HEK293 (cell line): ENCODE results near the gene PTGDR.

Experiments
- BCL11B ChIP-seq: fragments of 450-650 bp; formaldehyde crosslinking; IDR thresholded peaks from 2 replicates; pipeline ENCODE4 v1.5.1; 2016; ENCODE audit warnings: low read depth, missing biosample characterization, missing genetic modification characterization
- IKZF3 ChIP-seq: fragments of 450-650 bp; IDR thresholded peaks from 2 replicates; pipeline ENCODE4 v1.5.0; 2018; ENCODE audit warnings: missing biosample characterization, mild to moderate bottlenecking, missing genetic modification characterization, moderate library complexity
- KLF9 ChIP-seq: fragments of 450-650 bp; formaldehyde crosslinking; IDR thresholded peaks from 2 replicates; pipeline ENCODE4 v1.5.1; 2016; ENCODE audit warnings: missing biosample characterization, missing genetic modification characterization, low read depth
- OVOL3 ChIP-seq: fragments of 450-650 bp; formaldehyde crosslinking; IDR thresholded peaks from 2 replicates; pipeline ENCODE4 v1.5.1; 2016; ENCODE audit warnings: missing biosample characterization, missing genetic modification characterization
- RBAK ChIP-seq: fragments of 450-650 bp; formaldehyde crosslinking; IDR thresholded peaks from 2 replicates; pipeline ENCODE4 v1.5.1; 2016; ENCODE audit warnings: missing biosample characterization, missing genetic modification characterization
- SP2 ChIP-seq: fragments of 450-650 bp; formaldehyde crosslinking; IDR thresholded peaks from 2 replicates; pipeline ENCODE4 v1.5.1; 2016; ENCODE audit warnings: missing biosample characterization, missing genetic modification characterization
- SP3 ChIP-seq: fragments of 450-650 bp; formaldehyde crosslinking; IDR thresholded peaks from 2 replicates; pipeline ENCODE4 v1.5.1; 2016; ENCODE audit warnings: missing biosample characterization, missing genetic modification characterization
- ZIC2 ChIP-seq: fragments of 450-650 bp; formaldehyde crosslinking; IDR thresholded peaks from 2 replicates; pipeline ENCODE4 v1.5.1; 2016; ENCODE audit warnings: missing biosample characterization, missing genetic modification characterization
- ZNF10 ChIP-seq: fragments of 450-650 bp; formaldehyde crosslinking; IDR thresholded peaks from 2 replicates; pipeline ENCODE4 v1.5.1; 2017; ENCODE audit warnings: missing biosample characterization, missing genetic modification characterization
- ZNF112 ChIP-seq: fragments of 450-650 bp; formaldehyde crosslinking; IDR thresholded peaks from 2 replicates; pipeline ENCODE4 v1.5.0; 2017; ENCODE audit warnings: missing biosample characterization, missing genetic modification characterization
- ZNF132 ChIP-seq: fragments of 450-650 bp; formaldehyde crosslinking; IDR thresholded peaks from 2 replicates; pipeline ENCODE4 v1.5.1; 2017; ENCODE audit warnings: missing biosample characterization, missing genetic modification characterization, borderline replicate concordance
- ZNF146 ChIP-seq: fragments of 450-650 bp; formaldehyde crosslinking; IDR thresholded peaks from 2 replicates; pipeline ENCODE4 v1.5.1; 2016; ENCODE audit warnings: missing biosample characterization, missing genetic modification characterization
- ZNF175 ChIP-seq: fragments of 450-650 bp; formaldehyde crosslinking; IDR thresholded peaks from 2 replicates; pipeline ENCODE4 v1.5.1; 2016; ENCODE audit warnings: missing biosample characterization, missing genetic modification characterization
- ZNF274 ChIP-seq, 2 experiments: fragments of 200-500 bp in 1 of 2; fragments of 450-650 bp in 1 of 2; sonication (Bioruptor generic) in 1 of 2; formaldehyde crosslinking in 1 of 2; IDR thresholded peaks; 2 replicates each; pipeline versions ENCODE4 v1.5.1 to v1.6.1; 2014 to 2016; ENCODE audit warnings: borderline replicate concordance in 1 of 2, inconsistent platforms in 1 of 2, low read length in 1 of 2, missing biosample characterization in 1 of 2, missing genetic modification characterization in 1 of 2
- ZNF302 ChIP-seq: fragments of 450-650 bp; formaldehyde crosslinking; IDR thresholded peaks from 2 replicates; pipeline ENCODE4 v1.5.1; 2016; ENCODE audit warnings: missing biosample characterization, missing genetic modification characterization, low read depth
- ZNF341 ChIP-seq: fragments of 450-650 bp; formaldehyde crosslinking; IDR thresholded peaks from 2 replicates; pipeline ENCODE4; 2016; ENCODE audit warnings: low read depth, missing biosample characterization, missing genetic modification characterization
- ZNF394 ChIP-seq: fragments of 450-650 bp; formaldehyde crosslinking; IDR thresholded peaks from 2 replicates; pipeline ENCODE4 v1.5.1; 2016; ENCODE audit warnings: missing biosample characterization, missing genetic modification characterization, mild to moderate bottlenecking, moderate library complexity, borderline replicate concordance
- ZNF433 ChIP-seq: fragments of 450-650 bp; formaldehyde crosslinking; IDR thresholded peaks from 2 replicates; pipeline ENCODE4 v1.5.1; 2016; ENCODE audit warnings: missing biosample characterization, missing genetic modification characterization, low read depth
- ZNF48 ChIP-seq: fragments of 450-650 bp; formaldehyde crosslinking; IDR thresholded peaks from 2 replicates; pipeline ENCODE4 v1.5.1; 2016; ENCODE audit warnings: missing biosample characterization, missing genetic modification characterization
- ZNF561 ChIP-seq: fragments of 450-650 bp; IDR thresholded peaks from 2 replicates; pipeline ENCODE4 v1.5.1; 2018; ENCODE audit warnings: missing biosample characterization, missing genetic modification characterization, borderline replicate concordance
- ZNF623 ChIP-seq: fragments of 450-650 bp; formaldehyde crosslinking; IDR thresholded peaks from 2 replicates; pipeline ENCODE4 v1.5.1; 2016; ENCODE audit warnings: missing biosample characterization, missing genetic modification characterization
- ZNF677 ChIP-seq: fragments of 450-650 bp; IDR thresholded peaks from 2 replicates; pipeline ENCODE4 v1.5.0; 2018; ENCODE audit warnings: missing biosample characterization, mild to moderate bottlenecking, missing genetic modification characterization, moderate library complexity
- ZNF777 ChIP-seq: fragments of 450-650 bp; formaldehyde crosslinking; IDR thresholded peaks from 2 replicates; pipeline ENCODE4 v1.5.1; 2017; ENCODE audit warnings: missing biosample characterization, missing genetic modification characterization, borderline replicate concordance
- ZNF837 ChIP-seq: fragments of 450-650 bp; formaldehyde crosslinking; IDR thresholded peaks from 2 replicates; pipeline ENCODE4 v1.5.1; 2016; ENCODE audit warnings: missing biosample characterization, missing genetic modification characterization
- ZSCAN30 ChIP-seq: fragments of 450-650 bp; IDR thresholded peaks from 2 replicates; pipeline ENCODE4 v1.5.1; 2018; ENCODE audit warnings: missing biosample characterization, mild to moderate bottlenecking, missing genetic modification characterization, moderate library complexity
- TF ChIP-seq, protein P1 (sequence below): fragments of 450-650 bp; formaldehyde crosslinking; IDR thresholded peaks from 2 replicates; pipeline ENCODE4 v1.5.1; 2016; ENCODE audit warnings: missing biosample characterization, missing genetic modification characterization, low read depth
- TF ChIP-seq, protein P2 (sequence below): fragments of 450-650 bp; formaldehyde crosslinking; IDR thresholded peaks from 2 replicates; pipeline ENCODE4 v1.5.1; 2016; ENCODE audit warnings: missing biosample characterization, missing genetic modification characterization
- TF ChIP-seq, protein P3 (sequence below): fragments of 450-650 bp; formaldehyde crosslinking; IDR thresholded peaks from 2 replicates; pipeline ENCODE4 v1.5.1; 2016; ENCODE audit warnings: missing biosample characterization, missing genetic modification characterization
- TF ChIP-seq, protein P4 (sequence below): fragments of 450-650 bp; IDR thresholded peaks from 2 replicates; pipeline ENCODE4 v1.5.1; 2018; ENCODE audit warnings: missing biosample characterization, mild to moderate bottlenecking, missing genetic modification characterization
- TF ChIP-seq, protein P5 (sequence below): fragments of 450-650 bp; formaldehyde crosslinking; IDR thresholded peaks from 2 replicates; pipeline ENCODE4 v1.5.1; 2016; ENCODE audit warnings: missing biosample characterization, missing genetic modification characterization
- TF ChIP-seq, protein P6 (sequence below): fragments of 450-650 bp; formaldehyde crosslinking; IDR thresholded peaks from 2 replicates; pipeline ENCODE4 v1.5.1; 2017; ENCODE audit warnings: missing biosample characterization, missing genetic modification characterization

PTGDR gene

DNA sequence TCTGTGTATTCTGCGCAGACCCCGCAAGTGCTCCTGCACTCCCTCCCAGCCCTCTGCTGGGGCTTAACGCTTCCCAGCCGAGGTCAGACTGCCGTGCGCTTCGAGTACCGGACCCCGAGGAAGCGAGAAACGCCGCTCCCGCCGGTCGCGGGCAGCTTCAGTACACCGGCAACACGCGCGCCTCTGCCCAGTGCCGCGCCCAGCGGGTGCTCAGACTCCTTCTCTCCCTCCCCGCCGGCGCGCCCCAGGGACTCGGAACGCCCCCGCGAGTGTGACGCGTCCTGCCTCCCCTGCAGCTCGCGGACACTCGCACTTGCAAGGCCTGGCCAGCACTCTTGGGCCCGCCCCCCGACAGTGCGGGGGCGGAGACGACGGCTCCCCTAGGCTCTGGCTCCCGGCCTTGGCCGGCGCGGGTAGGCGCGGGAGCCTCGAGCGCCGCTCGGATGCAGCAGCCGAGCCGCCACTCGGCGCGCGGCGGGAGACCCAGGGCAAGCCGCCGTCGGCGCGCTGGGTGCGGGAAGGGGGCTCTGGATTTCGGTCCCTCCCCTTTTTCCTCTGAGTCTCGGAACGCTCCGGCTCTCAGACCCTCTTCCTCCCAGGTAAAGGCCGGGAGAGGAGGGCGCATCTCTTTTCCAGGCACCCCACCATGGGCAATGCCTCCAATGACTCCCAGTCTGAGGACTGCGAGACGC is 46.6 kb downstream of the PTGDR start, which contains the start of gene PTGER2 (continued):
- TF ChIP-seq ZNF677, result no peak
- TF ChIP-seq, protein P1, sequence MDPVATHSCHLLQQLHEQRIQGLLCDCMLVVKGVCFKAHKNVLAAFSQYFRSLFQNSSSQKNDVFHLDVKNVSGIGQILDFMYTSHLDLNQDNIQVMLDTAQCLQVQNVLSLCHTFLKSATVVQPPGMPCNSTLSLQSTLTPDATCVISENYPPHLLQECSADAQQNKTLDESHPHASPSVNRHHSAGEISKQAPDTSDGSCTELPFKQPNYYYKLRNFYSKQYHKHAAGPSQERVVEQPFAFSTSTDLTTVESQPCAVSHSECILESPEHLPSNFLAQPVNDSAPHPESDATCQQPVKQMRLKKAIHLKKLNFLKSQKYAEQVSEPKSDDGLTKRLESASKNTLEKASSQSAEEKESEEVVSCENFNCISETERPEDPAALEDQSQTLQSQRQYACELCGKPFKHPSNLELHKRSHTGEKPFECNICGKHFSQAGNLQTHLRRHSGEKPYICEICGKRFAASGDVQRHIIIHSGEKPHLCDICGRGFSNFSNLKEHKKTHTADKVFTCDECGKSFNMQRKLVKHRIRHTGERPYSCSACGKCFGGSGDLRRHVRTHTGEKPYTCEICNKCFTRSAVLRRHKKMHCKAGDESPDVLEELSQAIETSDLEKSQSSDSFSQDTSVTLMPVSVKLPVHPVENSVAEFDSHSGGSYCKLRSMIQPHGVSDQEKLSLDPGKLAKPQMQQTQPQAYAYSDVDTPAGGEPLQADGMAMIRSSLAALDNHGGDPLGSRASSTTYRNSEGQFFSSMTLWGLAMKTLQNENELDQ, result no peak
- no peak for TF ChIP-seq ZNF623 (tag by site-specific recombination)
- TF ChIP-seq, protein P2, sequence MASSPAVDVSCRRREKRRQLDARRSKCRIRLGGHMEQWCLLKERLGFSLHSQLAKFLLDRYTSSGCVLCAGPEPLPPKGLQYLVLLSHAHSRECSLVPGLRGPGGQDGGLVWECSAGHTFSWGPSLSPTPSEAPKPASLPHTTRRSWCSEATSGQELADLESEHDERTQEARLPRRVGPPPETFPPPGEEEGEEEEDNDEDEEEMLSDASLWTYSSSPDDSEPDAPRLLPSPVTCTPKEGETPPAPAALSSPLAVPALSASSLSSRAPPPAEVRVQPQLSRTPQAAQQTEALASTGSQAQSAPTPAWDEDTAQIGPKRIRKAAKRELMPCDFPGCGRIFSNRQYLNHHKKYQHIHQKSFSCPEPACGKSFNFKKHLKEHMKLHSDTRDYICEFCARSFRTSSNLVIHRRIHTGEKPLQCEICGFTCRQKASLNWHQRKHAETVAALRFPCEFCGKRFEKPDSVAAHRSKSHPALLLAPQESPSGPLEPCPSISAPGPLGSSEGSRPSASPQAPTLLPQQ (tag by site-specific recombination), result 0 out of 2 replicates have a peak, but pooled peaks have one; percentile 41
- peak; percentile 65 for TF ChIP-seq SP3 (tag by site-specific recombination)
- TF ChIP-seq IKZF3 (tag by site-specific recombination), result peak; percentile 33; the same call in 1 of the 2 replicates
- TF ChIP-seq ZNF394 (tag by site-specific recombination), result no peak
- TF ChIP-seq SP2, result peak; percentile 81
- TF ChIP-seq, protein P3, sequence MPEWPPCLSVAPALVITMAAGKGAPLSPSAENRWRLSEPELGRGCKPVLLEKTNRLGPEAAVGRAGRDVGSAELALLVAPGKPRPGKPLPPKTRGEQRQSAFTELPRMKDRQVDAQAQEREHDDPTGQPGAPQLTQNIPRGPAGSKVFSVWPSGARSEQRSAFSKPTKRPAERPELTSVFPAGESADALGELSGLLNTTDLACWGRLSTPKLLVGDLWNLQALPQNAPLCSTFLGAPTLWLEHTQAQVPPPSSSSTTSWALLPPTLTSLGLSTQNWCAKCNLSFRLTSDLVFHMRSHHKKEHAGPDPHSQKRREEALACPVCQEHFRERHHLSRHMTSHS (tag by site-specific recombination), result no peak
- no peak for TF ChIP-seq ZNF433
- TF ChIP-seq ZNF274 (IDR thresholded peaks at IDR 0.05; ENCODE audit: low read length), result no peak
- TF ChIP-seq ZNF274 (tag by site-specific recombination; IDR thresholded peaks at IDR 0.05; ENCODE audit: borderline replicate concordance), result no peak
- TF ChIP-seq ZNF341, result 0 out of 2 replicates have a peak, but pooled peaks have one; percentile 16
- TF ChIP-seq, protein P4, sequence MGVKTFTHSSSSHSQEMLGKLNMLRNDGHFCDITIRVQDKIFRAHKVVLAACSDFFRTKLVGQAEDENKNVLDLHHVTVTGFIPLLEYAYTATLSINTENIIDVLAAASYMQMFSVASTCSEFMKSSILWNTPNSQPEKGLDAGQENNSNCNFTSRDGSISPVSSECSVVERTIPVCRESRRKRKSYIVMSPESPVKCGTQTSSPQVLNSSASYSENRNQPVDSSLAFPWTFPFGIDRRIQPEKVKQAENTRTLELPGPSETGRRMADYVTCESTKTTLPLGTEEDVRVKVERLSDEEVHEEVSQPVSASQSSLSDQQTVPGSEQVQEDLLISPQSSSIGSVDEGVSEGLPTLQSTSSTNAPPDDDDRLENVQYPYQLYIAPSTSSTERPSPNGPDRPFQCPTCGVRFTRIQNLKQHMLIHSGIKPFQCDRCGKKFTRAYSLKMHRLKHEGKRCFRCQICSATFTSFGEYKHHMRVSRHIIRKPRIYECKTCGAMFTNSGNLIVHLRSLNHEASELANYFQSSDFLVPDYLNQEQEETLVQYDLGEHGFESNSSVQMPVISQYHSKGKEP (tag by site-specific recombination), result 0 out of 2 replicates have a peak, but pooled peaks have one; percentile 34
- no peak for TF ChIP-seq ZNF175 (tag by site-specific recombination)
- TF ChIP-seq, protein P5, sequence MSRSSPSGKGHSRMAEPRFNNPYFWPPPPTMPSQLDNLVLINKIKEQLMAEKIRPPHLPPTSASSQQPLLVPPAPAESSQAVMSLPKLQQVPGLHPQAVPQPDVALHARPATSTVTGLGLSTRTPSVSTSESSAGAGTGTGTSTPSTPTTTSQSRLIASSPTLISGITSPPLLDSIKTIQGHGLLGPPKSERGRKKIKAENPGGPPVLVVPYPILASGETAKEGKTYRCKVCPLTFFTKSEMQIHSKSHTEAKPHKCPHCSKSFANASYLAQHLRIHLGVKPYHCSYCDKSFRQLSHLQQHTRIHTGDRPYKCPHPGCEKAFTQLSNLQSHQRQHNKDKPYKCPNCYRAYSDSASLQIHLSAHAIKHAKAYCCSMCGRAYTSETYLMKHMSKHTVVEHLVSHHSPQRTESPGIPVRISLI (tag by site-specific recombination), result no peak
- TF ChIP-seq ZNF112 (tag by site-specific recombination), result no peak
- no peak for TF ChIP-seq OVOL3 (tag by site-specific recombination)
- no peak for TF ChIP-seq ZNF146 (tag by site-specific recombination)
- peak; percentile 77 for TF ChIP-seq ZNF561 (tag by site-specific recombination)
- TF ChIP-seq BCL11B (tag by site-specific recombination), result no peak
- no peak for TF ChIP-seq ZNF132
- peak; percentile 68; the same call in 1 of the 2 replicates for TF ChIP-seq ZSCAN30 (tag by site-specific recombination)
- TF ChIP-seq ZNF837 (tag by site-specific recombination), result no peak
- TF ChIP-seq ZIC2 (tag by site-specific recombination), result peak; percentile 99
- peak; percentile 79 for TF ChIP-seq KLF9 (tag by site-specific recombination)
- no peak for TF ChIP-seq ZNF48
- TF ChIP-seq RBAK, result no peak
- TF ChIP-seq, protein P6, sequence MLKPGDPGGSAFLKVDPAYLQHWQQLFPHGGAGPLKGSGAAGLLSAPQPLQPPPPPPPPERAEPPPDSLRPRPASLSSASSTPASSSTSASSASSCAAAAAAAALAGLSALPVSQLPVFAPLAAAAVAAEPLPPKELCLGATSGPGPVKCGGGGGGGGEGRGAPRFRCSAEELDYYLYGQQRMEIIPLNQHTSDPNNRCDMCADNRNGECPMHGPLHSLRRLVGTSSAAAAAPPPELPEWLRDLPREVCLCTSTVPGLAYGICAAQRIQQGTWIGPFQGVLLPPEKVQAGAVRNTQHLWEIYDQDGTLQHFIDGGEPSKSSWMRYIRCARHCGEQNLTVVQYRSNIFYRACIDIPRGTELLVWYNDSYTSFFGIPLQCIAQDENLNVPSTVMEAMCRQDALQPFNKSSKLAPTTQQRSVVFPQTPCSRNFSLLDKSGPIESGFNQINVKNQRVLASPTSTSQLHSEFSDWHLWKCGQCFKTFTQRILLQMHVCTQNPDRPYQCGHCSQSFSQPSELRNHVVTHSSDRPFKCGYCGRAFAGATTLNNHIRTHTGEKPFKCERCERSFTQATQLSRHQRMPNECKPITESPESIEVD (tag by site-specific recombination), result no peak
- no peak for TF ChIP-seq ZNF302 (tag by site-specific recombination)
- TF ChIP-seq ZNF10 (tag by site-specific recombination), result no peak
- 0 out of 2 replicates have a peak, but pooled peaks have one; percentile 61 for TF ChIP-seq ZNF777
